ENCODE results near the gene TAC1.

The TAC1 gene

DNA sequence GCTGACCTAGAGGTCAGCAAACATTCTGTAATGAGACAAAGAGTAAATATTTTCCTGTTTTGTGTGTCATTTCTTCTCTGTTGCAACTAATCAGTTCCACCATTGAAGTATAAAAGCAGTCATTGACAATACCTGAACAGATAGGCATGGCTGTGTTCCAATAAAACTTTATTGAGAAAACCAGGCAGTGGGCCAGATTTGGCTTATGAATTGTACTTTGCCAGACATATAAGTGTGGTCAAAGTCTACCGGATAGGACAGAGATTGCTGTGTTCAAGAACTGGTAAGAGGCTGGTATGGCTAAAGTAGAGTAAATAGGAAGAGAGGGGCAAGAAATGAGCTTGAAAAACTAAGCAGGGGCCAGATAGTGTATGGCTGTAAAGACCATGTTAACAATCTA lies 38.3 kb upstream of the TAC1 start:
- Histone ChIP-seq H3K4me1 (ENCODE audit: control insufficient read depth, insufficient read depth, low read length) (no peaks in the 10 kb centered on the region), H3K36me3 (ENCODE audit: control insufficient read depth in 2 of 2, insufficient read depth in 1 of 2, low read length in 2 of 2) (no peaks in the 10 kb centered on the region), H3K9me3 (ENCODE audit: control insufficient read depth, insufficient read depth, low read depth, low read length) (no peaks in the 10 kb centered on the region), H3K4me3 (ENCODE audit: low read depth, low read length) (no peak overlapping the region), H3K27ac (ENCODE audit: extremely low read depth, low read depth, low read length) (no peak overlapping the region)
- TF ChIP-seq WT1 (tag by site-specific recombination; IDR thresholded peaks at IDR 0.05) (no peak), ZNF768 (tag by site-specific recombination; IDR thresholded peaks at IDR 0.05) (no peak), BCL11B (tag by site-specific recombination; IDR thresholded peaks at IDR 0.05; ENCODE audit: low read depth) (no peak), MYNN (tag by site-specific recombination; IDR thresholded peaks at IDR 0.05; ENCODE audit: borderline replicate concordance) (no peak), ZNF292 (tag by site-specific recombination; IDR thresholded peaks at IDR 0.05; ENCODE audit: borderline replicate concordance, low read depth) (no peak), RBAK (tag by site-specific recombination; IDR thresholded peaks at IDR 0.05) (no peak), ZNF654 (tag by site-specific recombination; IDR thresholded peaks at IDR 0.05; ENCODE audit: low read depth) (no peak), ZFHX2 (tag by site-specific recombination; conservative IDR thresholded peaks at IDR 0.05) (no peak), ZNF530 (tag by site-specific recombination; IDR thresholded peaks at IDR 0.05; ENCODE audit: low read depth) (no peak), ZNF830 (tag by site-specific recombination; IDR thresholded peaks at IDR 0.05; ENCODE audit: low read depth) (no peak)
- TF ChIP-seq, protein P1, sequence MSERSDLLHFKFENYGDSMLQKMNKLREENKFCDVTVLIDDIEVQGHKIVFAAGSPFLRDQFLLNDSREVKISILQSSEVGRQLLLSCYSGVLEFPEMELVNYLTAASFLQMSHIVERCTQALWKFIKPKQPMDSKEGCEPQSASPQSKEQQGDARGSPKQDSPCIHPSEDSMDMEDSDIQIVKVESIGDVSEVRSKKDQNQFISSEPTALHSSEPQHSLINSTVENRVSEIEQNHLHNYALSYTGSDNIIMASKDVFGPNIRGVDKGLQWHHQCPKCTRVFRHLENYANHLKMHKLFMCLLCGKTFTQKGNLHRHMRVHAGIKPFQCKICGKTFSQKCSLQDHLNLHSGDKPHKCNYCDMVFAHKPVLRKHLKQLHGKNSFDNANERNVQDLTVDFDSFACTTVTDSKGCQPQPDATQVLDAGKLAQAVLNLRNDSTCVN (tag by site-specific recombination; optimal IDR thresholded peaks at IDR 0.05), result no peak
- TF ChIP-seq, protein P2, sequence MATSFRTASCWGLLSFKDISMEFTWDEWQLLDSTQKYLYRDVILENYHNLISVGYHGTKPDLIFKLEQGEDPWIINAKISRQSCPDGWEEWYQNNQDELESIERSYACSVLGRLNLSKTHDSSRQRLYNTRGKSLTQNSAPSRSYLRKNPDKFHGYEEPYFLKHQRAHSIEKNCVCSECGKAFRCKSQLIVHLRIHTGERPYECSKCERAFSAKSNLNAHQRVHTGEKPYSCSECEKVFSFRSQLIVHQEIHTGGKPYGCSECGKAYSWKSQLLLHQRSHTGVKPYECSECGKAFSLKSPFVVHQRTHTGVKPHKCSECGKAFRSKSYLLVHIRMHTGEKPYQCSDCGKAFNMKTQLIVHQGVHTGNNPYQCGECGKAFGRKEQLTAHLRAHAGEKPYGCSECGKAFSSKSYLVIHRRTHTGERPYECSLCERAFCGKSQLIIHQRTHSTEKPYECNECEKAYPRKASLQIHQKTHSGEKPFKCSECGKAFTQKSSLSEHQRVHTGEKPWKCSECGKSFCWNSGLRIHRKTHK (tag by site-specific recombination; IDR thresholded peaks at IDR 0.05), result no peak
- TF ChIP-seq, protein P3, sequence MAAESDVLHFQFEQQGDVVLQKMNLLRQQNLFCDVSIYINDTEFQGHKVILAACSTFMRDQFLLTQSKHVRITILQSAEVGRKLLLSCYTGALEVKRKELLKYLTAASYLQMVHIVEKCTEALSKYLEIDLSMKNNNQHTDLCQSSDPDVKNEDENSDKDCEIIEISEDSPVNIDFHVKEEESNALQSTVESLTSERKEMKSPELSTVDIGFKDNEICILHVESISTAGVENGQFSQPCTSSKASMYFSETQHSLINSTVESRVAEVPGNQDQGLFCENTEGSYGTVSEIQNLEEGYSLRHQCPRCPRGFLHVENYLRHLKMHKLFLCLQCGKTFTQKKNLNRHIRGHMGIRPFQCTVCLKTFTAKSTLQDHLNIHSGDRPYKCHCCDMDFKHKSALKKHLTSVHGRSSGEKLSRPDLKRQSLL (tag by site-specific recombination; IDR thresholded peaks at IDR 0.05), result no peak
- TF ChIP-seq, protein P4, sequence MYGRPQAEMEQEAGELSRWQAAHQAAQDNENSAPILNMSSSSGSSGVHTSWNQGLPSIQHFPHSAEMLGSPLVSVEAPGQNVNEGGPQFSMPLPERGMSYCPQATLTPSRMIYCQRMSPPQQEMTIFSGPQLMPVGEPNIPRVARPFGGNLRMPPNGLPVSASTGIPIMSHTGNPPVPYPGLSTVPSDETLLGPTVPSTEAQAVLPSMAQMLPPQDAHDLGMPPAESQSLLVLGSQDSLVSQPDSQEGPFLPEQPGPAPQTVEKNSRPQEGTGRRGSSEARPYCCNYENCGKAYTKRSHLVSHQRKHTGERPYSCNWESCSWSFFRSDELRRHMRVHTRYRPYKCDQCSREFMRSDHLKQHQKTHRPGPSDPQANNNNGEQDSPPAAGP (tag by site-specific recombination; IDR thresholded peaks at IDR 0.05), result no peak
- TF ChIP-seq, protein P5, sequence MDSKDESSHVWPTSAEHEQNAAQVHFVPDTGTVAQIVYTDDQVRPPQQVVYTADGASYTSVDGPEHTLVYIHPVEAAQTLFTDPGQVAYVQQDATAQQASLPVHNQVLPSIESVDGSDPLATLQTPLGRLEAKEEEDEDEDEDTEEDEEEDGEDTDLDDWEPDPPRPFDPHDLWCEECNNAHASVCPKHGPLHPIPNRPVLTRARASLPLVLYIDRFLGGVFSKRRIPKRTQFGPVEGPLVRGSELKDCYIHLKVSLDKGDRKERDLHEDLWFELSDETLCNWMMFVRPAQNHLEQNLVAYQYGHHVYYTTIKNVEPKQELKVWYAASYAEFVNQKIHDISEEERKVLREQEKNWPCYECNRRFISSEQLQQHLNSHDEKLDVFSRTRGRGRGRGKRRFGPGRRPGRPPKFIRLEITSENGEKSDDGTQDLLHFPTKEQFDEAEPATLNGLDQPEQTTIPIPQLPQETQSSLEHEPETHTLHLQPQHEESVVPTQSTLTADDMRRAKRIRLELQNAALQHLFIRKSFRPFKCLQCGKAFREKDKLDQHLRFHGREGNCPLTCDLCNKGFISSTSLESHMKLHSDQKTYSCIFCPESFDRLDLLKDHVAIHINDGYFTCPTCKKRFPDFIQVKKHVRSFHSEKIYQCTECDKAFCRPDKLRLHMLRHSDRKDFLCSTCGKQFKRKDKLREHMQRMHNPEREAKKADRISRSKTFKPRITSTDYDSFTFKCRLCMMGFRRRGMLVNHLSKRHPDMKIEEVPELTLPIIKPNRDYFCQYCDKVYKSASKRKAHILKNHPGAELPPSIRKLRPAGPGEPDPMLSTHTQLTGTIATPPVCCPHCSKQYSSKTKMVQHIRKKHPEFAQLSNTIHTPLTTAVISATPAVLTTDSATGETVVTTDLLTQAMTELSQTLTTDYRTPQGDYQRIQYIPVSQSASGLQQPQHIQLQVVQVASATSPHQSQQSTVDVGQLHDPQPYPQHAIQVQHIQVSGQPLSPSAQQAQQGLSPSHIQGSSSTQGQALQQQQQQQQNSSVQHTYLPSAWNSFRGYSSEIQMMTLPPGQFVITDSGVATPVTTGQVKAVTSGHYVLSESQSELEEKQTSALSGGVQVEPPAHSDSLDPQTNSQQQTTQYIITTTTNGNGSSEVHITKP (tag by site-specific recombination; IDR thresholded peaks at IDR 0.05), result no peak
- ChIA-PET CTCF (interaction anchor here (0.7 kb wide), 1 partner anchor 153 kb away, joined by 3 read pairs; no protein-coding TSS in a partner anchor), POLR2A (interaction anchor here (0.5 kb wide), 1 partner anchor 236 kb away, joined by 4 read pairs; no protein-coding TSS in a partner anchor)

DNA sequence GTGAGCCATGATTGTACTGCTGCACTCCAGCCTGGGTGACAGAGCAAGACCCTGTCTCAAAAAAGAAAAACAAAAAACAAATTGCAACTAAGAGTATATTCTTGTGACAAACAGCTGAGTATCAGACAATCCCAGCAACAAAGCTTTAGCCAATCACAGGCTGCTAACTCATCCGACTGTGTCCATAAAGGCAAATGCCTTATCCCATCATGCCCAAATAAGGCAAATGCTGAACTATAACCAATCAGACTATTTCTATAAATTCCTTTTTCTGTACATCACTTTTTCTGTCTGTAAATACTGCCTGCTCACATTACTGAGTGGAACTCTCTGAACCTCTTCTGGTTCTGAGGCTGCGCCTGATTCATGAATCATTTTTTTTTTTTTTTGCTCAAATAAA lies 37.5 kb upstream of the TAC1 start:
- no peaks in the 10 kb centered on the region for H3K36me3 ChIP-seq (ENCODE audit: control insufficient read depth in 2 of 2, insufficient read depth in 1 of 2, low read length in 2 of 2)
- H3K27ac ChIP-seq (ENCODE audit: extremely low read depth, low read depth, low read length), result no peak overlapping the region
- no peaks in the 10 kb centered on the region for H3K4me1 ChIP-seq (ENCODE audit: control insufficient read depth, insufficient read depth, low read length)
- H3K4me3 ChIP-seq (ENCODE audit: low read depth, low read length), result no peak overlapping the region
- POLR2A ChIA-PET, result interaction anchor here (0.5 kb wide), 1 partner anchor 236 kb away, joined by 4 read pairs; no protein-coding TSS in a partner anchor
- CTCF ChIA-PET, result interaction anchor here (0.7 kb wide), 1 partner anchor 153 kb away, joined by 3 read pairs; no protein-coding TSS in a partner anchor
- TF ChIP-seq ZNF302 (tag by site-specific recombination; IDR thresholded peaks at IDR 0.05; ENCODE audit: low read depth), result no peak
- TF ChIP-seq ZNF610 (tag by site-specific recombination; IDR thresholded peaks at IDR 0.05; ENCODE audit: borderline replicate concordance), result no peak
- TF ChIP-seq PRDM1 (tag by site-specific recombination; IDR thresholded peaks at IDR 0.05), result no peak
- TF ChIP-seq, protein P6, sequence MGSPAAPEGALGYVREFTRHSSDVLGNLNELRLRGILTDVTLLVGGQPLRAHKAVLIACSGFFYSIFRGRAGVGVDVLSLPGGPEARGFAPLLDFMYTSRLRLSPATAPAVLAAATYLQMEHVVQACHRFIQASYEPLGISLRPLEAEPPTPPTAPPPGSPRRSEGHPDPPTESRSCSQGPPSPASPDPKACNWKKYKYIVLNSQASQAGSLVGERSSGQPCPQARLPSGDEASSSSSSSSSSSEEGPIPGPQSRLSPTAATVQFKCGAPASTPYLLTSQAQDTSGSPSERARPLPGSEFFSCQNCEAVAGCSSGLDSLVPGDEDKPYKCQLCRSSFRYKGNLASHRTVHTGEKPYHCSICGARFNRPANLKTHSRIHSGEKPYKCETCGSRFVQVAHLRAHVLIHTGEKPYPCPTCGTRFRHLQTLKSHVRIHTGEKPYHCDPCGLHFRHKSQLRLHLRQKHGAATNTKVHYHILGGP (tag by site-specific recombination; IDR thresholded peaks at IDR 0.05), result no peak
- TF ChIP-seq ZSCAN30 (tag by site-specific recombination; IDR thresholded peaks at IDR 0.05), result no peak
- TF ChIP-seq SP3 (tag by site-specific recombination; IDR thresholded peaks at IDR 0.05), result no peak
- TF ChIP-seq ZNF785 (tag by site-specific recombination; IDR thresholded peaks at IDR 0.05), result no peak
- no peak for TF ChIP-seq ZNF350 (tag by site-specific recombination; IDR thresholded peaks at IDR 0.05)
- TF ChIP-seq ZNF157 (tag by site-specific recombination; IDR thresholded peaks at IDR 0.05), result no peak
- no peaks in the 10 kb centered on the region for H3K9me3 ChIP-seq (ENCODE audit: control insufficient read depth, insufficient read depth, low read depth, low read length)

Measured in HEK293 (cell line).